HG03060 (cell line): ENCODE measurements around the gene ABCC9.
"Not testable (repeated sequence)": the region's sequence is repeated elsewhere in the genome, so short reads cannot be mapped to it uniquely, and the experiment has no call there.

ENCODE experiments used
- ATAC-seq: cut with Tn5 transposase; IDR thresholded peaks from one replicate; pipeline ENCODE4 v1.9.1; 2021; ENCODE audit warnings: low read depth, moderate number of reproducible peaks; ENCODE audit not compliant: unreplicated experiment

ABCC9 gene

DNA sequence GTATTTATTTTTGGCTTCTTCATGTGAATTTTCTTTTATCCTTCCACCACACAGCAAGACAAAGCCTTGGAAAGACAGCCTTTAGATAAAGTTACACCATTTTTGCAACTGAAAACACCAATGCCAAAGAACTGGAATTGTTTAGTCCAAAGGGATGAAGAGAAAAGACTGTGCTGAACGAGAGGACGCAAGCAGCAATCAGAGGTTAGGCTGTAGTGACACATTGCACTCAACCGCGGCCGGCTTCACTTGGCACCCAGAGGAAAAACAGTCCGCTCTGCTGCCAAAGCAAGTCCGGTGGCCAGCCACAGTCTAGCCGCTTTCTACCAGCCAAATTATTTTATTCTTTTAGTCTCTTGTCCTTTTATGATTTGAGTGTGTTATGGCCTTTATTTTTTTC, 117.6 kb downstream of the ABCC9 start:
- no peak for ATAC-seq

DNA sequence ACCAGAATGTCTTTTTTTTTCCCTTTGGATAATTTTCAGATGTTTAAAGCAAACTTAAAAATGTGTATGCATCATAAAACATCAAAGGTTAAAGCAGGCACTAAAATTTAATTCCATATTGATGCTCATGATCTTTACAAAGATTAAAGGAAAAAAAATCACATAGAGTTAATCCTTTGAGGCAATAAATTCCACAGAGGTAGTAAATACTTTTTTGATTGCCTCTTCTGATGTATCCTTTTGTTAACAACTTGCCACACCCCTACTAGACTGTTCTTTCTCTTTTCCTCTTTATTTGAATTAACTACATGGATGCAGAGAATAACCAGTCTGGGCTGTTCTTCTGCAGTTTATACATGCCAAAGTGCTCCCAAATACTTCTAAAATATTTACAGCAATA, 121.5 kb downstream of the ABCC9 start:
- no peak for ATAC-seq

DNA sequence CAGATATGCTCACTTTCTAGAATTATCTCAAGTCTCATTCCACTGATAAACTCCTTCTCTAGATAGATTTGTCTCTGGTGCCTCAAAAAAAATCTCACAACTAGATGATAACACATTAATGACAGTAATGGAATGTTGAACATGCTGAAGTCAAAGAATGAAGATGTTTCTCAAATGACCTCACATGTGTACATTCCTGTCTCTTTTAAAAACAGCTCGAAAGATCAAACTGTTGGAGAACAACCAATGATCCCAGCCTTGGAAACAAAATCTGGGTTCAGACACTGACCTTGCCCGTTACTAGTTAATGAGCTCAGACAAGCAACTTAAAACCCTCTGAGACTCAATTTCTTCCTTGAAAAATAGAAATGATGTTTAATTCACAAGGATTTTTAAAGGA, 122.0 kb downstream of the ABCC9 start:
- no peak for ATAC-seq

DNA sequence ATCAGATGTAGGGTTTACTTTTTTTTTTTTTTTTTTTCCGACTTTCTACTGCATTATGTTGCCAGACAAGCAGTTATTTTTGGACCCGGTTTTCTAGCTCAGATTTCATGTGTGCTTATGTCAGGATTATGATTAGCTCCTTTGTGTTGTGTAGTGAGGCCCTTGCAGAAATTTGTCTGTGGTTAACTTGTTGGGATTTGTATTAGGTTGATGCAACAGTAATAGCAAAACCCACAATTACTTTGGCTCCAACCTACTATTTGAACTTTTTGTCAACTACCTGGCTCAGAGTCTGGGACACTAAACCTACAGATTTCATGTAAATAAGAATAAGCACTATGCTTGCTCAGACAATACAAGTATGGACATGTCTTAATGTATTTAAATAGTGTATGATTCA, 122.6 kb downstream of the ABCC9 start:
- no peak for ATAC-seq

DNA sequence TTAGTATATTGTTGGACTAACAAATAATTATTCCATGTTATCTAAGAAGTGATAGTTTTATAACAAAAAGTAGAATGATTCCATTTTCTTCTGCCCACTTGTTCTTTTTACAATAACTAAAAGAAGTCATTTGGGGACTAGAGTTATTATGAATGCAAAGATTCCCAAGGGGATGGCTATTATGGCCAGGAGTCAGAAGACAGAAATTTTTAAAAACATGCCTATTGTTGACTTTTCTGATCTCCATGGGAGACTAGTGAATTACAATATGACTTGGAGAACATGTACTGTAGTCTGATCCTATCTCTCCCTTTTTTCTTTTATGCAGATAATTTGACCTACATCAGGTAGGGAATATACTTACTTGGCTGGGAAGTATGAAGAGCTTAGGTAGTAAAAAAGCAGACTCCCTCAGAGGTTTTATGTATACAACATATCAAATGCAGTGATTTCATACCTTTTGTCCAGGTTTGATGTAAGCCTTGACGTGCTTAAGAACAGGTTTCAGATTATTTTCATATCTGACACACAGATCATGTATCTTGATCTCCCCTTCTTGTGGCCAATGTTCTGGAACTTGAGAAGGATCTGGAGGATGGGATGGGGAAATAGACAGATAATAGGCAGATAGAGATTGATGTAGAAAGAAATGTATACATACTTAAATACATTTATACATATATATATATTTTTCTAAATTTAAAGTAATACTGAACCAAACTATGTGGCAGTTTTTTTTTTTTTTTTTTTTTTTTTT, 125.7 kb downstream of the ABCC9 start:
- ATAC-seq = no peak

DNA sequence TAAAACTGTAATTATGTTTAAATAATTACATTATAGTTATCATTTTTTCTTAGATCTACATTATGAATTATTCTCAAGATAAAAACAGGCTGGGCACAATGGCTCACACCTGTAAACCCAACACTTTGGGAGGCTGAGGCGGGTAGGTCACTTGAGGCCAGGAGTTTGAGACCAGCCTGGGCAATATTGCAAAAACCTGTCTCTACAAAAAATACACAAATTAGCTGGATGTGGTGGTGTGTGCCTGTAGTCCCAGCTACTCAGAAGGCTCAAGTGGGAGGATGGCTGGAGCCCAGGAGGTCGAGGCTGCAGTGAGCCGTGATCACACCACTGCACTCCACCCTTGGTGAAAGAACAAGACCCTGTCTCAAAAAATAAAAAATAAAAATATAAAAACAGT, 126.4 kb downstream of the ABCC9 start:
- ATAC-seq = no peak

DNA sequence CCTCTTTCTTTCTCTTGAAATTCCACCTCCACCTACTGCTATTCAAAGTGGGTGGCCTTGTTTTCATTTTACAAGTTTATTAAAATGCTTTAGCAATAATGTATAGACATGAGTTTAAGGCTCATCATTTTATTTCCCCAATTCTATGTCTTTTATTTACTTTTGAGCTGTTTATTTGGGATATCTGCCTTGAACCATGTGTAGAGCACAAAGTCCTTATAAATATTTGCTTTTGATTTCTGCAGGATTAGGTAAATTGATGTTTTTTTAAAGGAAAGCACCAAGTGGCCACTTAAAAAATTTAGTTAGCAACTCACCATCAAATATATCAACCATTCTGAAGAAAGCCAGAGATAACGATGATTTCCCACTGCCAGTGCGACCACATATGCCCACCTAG, 126.9 kb downstream of the ABCC9 start:
- no peak for ATAC-seq

DNA sequence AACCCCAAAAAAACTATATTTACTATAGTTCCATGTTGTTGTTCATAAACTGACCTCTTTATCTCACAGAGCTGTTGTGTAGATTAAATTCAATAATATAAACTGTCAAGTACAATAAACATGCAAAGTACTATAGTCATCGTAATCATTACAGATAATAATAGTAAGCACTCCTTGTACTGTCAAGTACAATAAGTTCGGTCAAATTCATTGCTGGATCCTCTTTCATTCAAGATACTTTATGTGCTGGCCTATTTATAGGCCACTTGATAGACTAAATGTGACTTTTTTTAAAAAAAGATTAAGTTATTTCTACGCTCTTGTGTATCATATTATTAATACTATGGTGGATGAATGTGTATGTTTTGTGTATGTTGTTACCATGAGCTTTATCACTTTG, 127.5 kb downstream of the ABCC9 start:
- ATAC-seq = no peak

DNA sequence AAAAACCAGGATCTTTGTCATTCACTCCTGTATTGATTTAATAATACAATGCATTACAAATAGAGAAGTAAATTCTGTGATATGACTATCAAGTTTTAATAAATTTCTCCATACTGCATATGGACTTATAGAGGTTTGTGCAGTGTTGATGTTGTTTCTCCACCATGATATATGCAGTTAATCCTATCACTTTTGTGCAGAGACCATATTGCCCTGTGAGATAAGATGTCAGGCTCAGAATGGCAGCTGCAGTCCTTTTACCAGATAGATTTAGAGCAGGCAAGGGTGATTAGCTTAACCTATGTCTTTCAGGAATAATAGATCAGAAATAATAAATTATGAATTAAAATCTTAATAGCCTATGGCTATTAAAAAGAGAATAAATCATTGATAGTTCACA, 128.1 kb downstream of the ABCC9 start:
- no peak for ATAC-seq

DNA sequence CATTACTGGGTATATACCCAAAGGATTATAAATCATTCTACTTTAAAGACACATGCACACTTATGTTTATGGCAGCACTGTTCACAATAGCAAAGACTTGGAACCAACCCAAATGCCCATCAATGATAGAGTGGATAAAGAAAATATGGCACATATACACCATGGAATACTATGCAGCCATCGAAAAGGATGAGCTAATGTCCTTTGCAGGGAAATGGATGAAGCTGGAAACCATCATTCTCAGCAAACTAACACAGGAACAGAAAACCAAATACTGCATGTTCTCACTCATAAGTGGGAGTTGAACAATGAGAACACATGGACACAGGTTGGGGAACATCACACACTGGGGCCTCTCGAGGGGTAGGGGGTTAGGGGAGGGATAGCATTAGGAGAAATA, 128.9 kb downstream of the ABCC9 start:
- not testable (repeated sequence) for ATAC-seq

DNA sequence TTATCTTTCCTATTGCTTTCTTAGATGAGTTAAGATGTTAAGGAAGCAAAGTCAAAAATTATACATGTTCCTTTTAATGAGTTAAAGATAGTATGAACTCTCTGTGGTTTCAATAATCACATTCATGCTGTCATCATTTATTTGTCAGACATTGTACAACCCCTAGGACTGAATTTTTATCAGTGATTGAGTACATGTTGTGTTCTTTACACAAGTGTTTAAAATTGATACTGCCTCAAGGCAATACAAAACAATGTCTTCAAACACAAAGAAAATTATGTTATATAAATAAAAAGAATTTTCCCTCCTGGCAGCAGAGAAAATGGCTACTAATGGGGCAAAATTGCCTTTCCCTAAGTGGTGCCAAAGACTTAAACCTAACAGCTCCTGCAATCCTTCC, 132.1 kb downstream of the ABCC9 start:
- ATAC-seq = no peak

DNA sequence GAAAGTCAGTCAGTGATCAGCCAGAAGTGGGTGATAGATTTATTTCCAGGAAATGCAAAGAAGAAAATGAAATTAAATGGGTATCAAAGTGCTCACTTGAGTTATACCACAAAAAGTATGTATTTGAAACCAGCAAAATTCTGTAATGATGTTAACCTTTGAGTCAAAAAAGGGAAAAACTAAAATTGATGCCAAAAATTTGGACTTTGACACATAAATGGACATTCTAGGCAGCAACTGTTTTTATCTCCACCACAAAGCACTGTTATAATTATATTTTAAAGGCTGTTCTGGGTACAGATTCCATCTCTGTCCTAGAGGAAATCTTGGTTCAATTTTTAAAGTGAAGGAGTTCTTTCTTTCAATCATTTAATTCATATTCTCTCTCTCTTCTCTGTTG, 135.0 kb downstream of the ABCC9 start:
- ATAC-seq = no peak

DNA sequence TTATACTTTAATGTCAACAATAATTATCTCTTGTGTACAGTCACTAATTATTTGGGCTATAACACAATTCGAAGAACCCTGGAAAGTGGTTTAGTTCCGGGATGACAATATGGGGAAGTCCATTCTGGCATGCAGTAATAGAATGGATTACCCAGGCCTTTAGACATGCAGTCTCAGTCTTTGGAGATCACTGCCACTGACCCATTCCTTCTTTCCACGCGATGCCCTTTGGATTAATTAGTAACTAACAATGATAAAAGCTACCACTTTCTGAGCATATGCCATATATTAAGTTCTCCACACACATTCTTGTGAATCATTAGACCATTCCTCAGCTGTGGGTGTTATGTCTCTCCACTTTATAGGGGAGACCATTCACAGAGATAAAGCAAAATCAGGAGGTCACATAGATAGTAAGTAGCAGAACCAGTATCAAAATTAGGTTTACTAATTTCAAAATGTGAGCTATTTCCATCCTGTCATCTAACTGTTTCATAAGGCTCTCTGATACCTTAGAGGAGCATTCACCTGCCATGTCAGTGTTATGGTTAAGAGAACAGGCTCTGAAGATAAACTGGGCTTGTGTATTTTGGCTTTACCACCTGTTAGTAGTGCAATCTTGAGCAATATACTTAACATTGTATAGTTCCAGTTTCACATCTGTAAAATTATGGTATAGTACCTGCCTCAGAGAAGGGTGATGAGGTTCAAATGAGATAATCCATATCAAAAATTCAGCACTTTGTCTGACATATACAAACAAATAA, 139.5 kb downstream of the ABCC9 start:
- ATAC-seq = no peak

DNA sequence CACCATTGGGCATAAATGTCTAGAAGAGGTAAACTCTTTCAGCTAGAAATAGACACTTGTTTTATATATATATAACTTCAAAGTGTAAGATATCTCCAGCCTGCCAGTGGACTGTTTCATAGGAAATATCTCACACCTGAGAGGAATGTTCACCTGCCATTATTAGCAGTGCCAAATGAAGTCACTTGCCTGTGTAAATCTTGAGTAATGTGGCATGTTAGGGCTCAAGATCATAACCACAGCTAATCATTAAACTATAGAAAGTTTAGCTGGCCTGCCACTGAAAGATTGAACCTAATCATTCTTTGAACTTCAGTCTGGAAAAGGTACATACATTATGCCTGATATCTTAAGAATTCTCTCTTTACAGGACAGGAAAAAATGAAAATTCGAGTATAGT, 141.2 kb downstream of the ABCC9 start:
- ATAC-seq = no peak

DNA sequence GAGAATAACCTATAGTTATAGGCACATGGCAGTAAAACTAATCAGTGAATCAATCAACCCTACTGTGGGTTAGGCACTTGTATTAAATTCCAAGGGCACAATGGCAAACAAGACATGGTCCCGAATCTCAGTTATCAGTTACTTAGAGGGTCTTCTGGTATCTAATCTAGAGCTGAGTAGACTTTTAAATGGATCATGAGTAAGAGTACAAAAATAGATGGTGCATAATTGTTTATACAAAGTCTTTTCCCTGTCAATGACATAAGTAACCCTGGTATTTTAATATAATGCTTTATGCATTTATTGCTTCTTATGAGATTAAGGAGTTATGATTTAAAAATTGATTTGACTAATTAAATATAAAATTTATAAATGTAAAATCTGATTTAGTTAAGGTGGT, 143.7 kb downstream of the ABCC9 start:
- no peak for ATAC-seq

DNA sequence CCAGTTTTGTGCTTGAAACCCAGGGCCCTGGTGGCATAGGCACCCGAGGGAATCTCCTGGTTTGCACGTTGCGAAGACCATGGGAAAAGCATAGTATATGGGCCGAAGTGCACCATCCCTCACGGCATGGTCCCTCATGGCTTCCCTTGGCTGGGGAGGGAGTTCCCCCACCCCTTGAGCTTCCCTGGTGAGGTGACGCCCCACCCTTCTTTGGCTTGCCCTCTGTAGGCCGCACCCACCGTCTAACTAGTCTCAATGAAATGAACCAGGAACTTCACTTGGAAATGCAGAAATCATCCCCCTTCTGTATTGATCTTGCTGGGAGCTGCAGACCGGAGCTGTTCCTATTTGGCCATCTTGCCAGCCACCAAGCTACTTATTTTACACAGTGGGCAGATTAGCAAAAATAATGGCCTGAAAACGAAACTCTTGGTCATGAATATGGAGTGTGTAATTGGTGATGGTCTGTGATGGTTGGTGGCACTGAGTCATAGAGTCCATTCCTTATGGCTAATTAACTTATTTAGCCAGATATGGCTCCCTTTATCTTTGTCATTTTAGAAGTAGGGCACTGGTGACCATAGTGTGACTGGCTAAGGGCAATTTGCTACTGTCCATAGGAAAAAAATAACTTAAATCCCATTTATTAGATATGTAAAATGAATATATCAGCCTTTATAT, 145.4 kb downstream of the ABCC9 start:
- ATAC-seq = no peak

DNA sequence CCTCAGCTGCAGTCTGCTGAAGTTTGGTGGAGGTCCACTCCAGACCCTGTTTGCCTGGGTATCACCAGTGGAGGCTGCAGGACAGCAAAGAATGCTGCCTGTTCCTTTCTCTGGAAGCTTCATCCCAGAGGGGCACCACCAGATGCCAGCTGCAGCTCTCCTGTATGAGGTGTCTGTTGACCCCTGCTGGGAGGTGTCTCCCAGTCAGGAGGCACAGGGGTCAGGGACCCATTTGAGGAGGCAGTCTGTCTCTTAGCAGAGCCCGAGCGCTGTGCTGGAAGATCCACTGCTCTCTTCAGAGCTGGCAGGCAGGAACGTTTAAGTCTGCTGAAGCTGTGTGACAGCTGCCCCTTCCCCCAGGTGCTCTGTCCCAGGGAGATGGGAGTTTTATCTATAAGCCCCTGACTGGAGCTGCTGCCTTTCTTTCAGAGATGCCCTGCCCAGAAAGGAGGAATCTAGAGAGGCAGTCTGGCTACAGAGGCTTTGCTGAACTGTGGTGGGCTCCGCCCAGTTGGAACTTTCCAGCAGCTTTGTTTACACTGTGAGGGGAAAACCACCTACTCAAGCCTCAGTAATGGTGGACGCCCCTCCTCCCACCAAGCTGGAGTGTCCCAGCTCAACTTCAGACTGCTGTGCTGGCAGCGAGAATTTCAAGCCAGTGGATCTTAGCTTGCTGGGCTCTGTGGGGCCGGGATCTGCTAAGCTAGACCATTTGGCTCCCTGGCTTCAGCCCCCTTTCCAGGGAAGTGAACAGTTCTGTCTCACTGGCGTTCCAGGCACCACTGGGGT, 146.2 kb downstream of the ABCC9 start:
- not testable (repeated sequence) for ATAC-seq

DNA sequence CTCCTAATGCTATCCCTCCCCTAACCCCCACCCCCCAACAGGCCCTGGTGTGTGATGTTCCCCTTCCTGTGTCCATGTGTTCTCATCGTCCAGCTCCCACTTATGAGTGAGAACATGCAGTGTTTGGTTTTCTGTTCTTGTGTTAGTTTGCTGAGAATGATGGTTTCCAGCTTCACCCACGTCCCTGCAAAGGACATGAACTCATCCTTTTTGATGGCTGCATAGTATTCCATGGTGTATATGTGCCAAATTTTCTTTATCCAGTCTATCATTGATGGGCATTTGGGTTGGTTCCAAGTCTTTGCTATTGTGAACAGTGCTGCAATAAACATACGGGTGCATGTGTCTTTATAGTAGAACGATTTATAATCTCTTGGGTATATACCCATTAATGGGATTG, 151.5 kb downstream of the ABCC9 start:
- ATAC-seq = not testable (repeated sequence)

DNA sequence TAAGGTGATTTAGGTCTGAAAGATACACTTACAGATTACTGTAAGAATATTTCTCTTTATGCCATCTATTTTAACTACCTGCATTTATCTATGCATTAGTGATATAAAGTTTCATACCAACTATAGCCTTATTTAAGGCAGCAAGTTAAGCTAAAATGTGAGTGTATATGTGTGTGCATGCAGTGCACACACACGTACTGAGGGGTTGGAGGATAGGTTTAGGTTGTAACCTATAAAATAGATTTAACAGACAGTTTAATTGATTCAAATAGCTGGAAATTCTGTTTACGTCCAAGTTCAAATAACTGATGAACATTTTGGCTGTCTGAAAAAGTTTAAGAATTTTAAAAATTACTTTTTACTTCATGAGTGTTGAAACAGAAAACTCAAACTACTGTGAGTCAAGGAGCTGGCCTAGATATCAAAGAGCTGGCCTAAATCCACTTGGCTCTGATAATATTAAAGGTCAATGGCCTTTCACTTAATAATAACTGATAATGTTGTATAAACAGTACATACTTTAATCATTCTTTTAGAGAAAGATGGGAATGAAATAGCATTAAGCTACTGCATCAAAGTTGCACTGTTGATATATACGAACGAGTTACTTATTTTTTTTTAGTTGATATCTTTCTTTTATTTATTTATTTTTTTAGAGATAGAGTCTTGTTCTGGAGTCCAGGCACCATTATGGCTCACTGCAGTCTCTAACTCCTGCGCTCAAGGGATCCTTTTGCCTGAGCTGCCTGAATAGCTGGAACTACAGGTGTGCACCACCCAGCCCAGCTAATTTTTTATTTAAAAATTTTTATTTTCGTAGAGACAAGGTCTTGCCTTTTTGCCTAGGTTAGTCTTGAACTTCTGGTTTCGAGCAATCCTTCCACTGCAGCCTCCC, 152.9 kb downstream of the ABCC9 start:
- no peak for ATAC-seq

DNA sequence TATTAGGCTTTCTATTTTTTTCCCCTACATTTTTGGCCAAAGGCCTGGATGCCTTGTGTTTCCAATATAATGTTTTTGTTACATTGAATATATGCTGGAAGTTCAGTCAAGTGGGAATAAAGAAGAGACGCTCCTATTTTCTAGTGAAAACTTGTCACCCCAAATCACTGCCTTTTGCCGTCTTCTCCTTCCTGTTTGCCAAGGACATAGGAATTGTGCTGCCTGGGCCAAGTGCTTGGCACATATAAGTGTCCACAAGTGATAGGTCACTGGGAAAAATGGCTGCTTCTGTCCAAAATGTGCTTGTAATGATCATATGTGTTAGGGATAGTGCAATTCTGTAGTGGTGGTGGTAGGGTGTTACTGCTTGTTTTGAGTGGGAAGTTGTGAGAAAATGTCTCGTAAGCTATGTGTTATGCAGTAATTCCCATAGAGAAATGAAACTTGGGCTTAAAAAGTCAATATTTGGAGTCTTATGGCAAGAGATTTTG, 155.1 kb downstream of the ABCC9 start:
- ATAC-seq = no peak
